H7 (cell line): ENCODE results near the gene TLCD5. TPM values are rescaled to one million over a fixed set of nuclear protein-coding genes. Genes with fewer than 3 reads are reported as not detected.

Experiments
- DNase-seq: peaks from one replicate; pipeline ENCODE4 v3.0.0; 2012
- H3K27me3 ChIP-seq: 2 replicates; pipeline ENCODE4 v1.6.0; 2011; ENCODE audit warnings: mild to moderate bottlenecking, low read length; ENCODE audit not compliant: control insufficient read depth, insufficient read depth
- H3K36me3 ChIP-seq: replicated peaks from 2 replicates; pipeline ENCODE4 v1.5.1; 2011; ENCODE audit warnings: low read length; ENCODE audit not compliant: control insufficient read depth, insufficient read depth
- H3K4me3 ChIP-seq: 2 replicates; pipeline ENCODE4 v1.5.1; 2011; ENCODE audit warnings: low read depth, mild to moderate bottlenecking, control low read depth, low read length, moderate library complexity; ENCODE audit not compliant: insufficient read depth
- total RNA-seq: library from RNA; depleted of rRNA; stranded (reverse); fragments of >200 nt; shearing (Covaris generic); gene quantifications from 2 replicates; pipeline ENCODE4 v1.2.3, GENCODE V29; 2014

Gene TLCD5
- total RNA-seq, 1 experiment from 2014 or later, result 14.3 TPM

DNA sequence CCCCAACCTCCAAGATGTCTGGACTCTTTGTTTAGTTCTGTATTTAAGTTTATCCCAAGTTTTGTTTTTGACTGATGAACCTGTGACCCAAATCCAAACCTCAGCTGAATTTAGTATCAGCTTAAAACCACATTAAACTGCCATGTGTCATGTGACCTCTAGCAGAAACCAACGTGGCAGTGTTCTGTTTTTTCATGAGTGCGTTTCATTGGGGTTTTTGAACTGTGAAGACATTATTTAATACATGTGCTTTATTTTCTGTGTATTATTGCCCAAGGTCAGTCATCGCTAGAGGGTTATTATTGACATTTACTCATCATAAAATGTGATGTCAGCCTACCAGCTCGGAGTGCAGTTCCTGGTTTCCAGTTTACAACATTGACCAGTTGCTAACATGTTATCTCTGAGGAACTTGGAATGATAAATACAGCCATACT lies 1.8 kb downstream of the TLCD5 start:
- H3K27me3 ChIP-seq, result no peaks in the 10 kb centered on the region
- H3K4me3 ChIP-seq, result no peak overlapping the region
- no peak for DNase-seq
- peaks cover 10% of the 10 kb centered on the region for H3K36me3 ChIP-seq

- Histone ChIP-seq H3K27me3 (no peaks in the 10 kb centered on the region), H3K4me3 (no peak overlapping the region), H3K36me3 (peaks cover 10% of the 10 kb centered on the region)
- DNase-seq, result no peak
Measured at GRCh38 chr11:120327311-120327710, 2.2 kb downstream of the TLCD5 start.

DNA sequence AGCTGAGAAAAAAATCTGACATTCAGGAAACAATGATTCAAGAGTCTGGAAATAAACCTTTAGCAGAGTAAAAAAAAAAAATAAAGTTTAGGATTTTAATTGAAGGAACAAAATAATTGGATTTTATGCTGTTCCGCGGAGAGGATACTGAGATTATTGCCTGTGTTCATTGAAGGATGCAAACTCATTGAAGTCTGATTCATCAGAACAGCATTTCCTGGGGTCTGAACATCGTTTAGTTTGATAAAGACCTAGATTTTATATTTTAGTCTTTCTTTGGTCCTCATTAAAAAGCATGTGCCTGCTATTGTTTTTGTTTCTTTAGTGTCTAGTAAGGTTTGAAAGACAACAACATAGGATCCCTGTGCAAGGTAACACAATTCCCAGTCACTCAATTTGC lies 4.5 kb downstream of the TLCD5 start:
- Histone ChIP-seq H3K4me3 (no peak overlapping the region), H3K36me3 (peaks cover 10% of the 10 kb centered on the region), H3K27me3 (no peaks in the 10 kb centered on the region)
- DNase-seq, result no peak

GRCh38 chr11:120330045-120330444 lies 4.9 kb downstream of the TLCD5 start:
- H3K36me3 ChIP-seq, result peaks cover 10% of the 10 kb centered on the region
- H3K27me3 ChIP-seq, result no peaks in the 10 kb centered on the region
- H3K4me3 ChIP-seq, result no peak overlapping the region
- DNase-seq, result no peak

DNA sequence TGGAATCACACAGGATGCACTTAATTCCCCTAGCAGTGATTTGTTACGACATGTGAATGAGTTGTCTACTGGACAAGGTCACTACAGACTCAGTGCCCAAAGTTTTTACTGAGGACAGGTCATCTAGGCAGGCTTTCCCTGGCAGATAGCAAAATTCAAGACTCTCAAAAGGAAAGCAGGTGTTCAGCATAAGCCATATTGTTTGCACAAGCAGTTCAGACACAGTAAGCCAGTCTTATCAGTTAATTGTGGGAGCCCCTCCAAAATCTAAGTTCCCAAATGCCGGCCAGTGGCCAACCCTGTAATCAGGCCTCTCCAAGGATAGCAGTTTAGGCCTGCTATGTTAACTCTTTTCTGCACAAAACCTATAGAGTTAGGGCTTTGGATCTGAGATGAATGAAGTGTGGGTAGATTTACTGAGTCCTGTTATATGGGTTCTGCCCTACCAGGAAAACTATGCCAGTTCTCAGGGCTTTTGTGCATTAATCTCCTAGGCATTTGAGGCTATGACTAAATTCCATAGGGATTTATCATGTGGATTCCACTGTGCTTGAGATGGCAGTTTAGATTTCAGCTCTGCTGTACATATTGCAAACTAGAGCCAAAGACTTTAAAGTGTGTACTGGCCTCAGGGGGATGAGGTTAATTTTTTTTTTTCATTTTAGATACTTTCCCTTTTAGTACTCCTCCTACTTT lies 6.3 kb downstream of the TLCD5 start:
- no peak for DNase-seq
- Histone ChIP-seq H3K4me3 (no peak overlapping the region), H3K36me3 (peaks cover 10% of the 10 kb centered on the region), H3K27me3 (no peaks in the 10 kb centered on the region)

DNA sequence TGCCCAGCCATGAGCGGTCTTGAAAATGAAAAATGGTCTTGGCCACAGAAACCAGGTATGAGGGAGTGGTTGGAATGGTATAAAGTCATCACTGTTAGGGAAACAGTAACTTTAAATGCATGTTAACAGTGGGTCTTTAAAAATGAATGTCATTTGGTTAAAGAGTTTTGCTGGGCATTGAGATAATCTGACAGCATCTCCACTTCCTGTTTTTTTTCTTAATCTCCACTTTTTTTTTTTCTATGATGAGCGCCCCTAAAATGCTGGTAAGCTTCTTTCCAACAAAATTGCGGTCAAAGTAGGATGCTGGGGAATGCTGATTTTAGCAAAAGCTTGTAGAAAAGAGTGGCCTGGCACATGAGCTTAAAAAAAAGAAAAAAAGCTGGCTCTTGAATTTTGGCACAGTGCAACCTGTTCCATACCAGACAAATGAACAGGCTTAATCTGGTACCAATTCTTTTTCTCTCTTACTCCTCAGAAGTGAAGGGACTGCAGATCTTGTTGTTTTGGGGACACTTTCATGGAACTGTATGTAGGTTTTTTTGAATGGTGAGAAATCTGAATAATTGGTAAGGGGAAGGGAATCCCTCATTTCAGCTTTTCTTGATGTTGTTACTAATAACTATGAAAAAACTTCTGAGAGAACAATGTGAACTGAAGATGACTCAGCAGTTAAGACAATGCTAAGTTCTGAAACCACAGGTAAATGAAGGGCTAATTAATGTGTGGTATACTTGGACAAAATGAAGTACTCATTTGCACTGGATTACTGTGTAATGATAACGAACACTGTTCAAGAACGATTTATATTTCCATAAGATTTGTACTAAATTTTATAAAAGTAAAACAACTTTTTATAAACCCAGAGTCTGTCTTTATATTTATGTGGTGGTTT lies 8.0 kb downstream of the TLCD5 start:
- no peaks in the 10 kb centered on the region for H3K27me3 ChIP-seq
- peaks cover 10% of the 10 kb centered on the region for H3K36me3 ChIP-seq
- H3K4me3 ChIP-seq, result no peak overlapping the region
- no peak for DNase-seq

GRCh38 chr11:120333801-120334200 lies 8.7 kb downstream of the TLCD5 start:
- H3K36me3 ChIP-seq, result peaks cover 10% of the 10 kb centered on the region
- DNase-seq, result no peak
- no peaks in the 10 kb centered on the region for H3K27me3 ChIP-seq
- no peak overlapping the region for H3K4me3 ChIP-seq

DNA sequence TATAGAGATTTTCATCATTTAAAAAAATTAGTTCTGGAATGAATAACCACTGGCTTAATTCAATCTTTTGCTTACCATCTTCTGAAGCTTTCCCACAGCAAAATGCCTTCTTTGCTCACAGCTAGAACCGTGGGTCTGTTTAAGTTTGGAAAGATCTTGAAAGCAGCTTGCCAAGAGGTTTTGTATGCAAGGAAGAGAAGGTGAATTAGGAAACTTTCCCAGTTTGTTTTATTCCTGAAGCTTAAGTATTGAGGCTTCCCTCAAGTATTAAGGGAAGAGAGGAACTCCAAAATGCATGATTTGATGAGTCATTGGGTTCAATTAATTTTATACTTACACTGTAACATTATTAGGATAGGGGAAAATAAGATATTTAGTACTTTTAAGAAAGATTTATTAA lies 9.2 kb downstream of the TLCD5 start:
- H3K27me3 ChIP-seq, result no peaks in the 10 kb centered on the region
- no peak overlapping the region for H3K4me3 ChIP-seq
- peaks cover 10% of the 10 kb centered on the region for H3K36me3 ChIP-seq
- no peak for DNase-seq

GRCh38 chr11:120334894-120335462 lies 9.9 kb downstream of the TLCD5 start:
- peak; percentile 69 for DNase-seq
- Histone ChIP-seq H3K27me3 (no peaks in the 10 kb centered on the region), H3K36me3 (peaks cover 7% of the 10 kb centered on the region), H3K4me3 (peak overlapping the region; percentile 89)

GRCh38 chr11:120335556-120335907 lies 10.4 kb downstream of the TLCD5 start:
- DNase-seq, result no peak
- H3K4me3 ChIP-seq, result peak overlapping the region; percentile 89
- H3K36me3 ChIP-seq, result peaks cover 2% of the 10 kb centered on the region
- no peaks in the 10 kb centered on the region for H3K27me3 ChIP-seq

DNA sequence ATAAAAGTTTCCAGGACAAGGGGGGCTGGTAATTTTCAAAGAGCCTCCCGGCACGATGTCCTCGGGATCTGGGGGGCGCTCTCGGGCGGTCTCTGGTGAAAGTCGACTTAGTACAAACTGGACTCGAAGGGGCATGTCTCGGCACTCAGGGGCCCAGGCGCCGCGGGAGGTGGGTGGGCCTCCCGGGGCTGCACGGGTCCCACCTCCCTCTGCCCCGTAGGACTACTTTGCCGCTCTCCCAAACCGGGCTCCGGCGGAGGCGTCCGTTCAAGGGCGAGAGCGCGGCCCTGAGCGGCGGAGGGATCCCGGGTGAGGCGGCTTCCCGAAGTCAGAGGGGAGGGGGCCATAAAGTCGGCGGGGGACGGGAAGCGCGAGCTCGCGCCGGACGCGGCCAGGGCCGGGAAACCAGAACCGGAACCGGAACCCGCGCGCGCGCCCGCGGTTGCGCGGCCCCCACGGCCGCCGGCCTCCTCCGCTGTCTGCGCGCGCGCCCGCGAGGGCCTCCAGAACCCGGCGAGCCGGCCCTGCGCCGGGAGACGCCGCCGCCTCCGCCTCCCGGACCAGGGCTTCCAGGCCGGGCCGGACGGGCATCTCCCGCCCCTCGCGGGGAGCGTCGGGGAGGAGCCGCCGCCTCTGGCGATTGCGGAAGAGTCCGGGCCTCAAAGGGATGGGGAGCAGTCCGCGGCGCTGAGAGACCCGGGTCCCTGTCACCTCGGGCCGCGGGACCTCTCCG lies 11.0 kb downstream of the TLCD5 start, which contains the start of gene ARHGEF12:
ARHGEF12 (plus strand) TSS at position 506 of the 733 bp plus-strand sequence. CDS start 831 bp downstream, outside the sequence.
- Histone ChIP-seq H3K4me3 (peak within 1 kb of the TSS; percentile 89), H3K36me3 (no peaks in the 10 kb centered on the region; the same call in 1 of the 2 replicates), H3K27me3 (no peaks in the 10 kb centered on the region)
- peak; percentile 98 for DNase-seq

- peak; percentile 86 for DNase-seq
- Histone ChIP-seq H3K27me3 (no peaks in the 10 kb centered on the region), H3K36me3 (no peaks in the 10 kb centered on the region; the same call in 1 of the 2 replicates), H3K4me3 (peak overlapping the region; percentile 89)
Measured at GRCh38 chr11:120336641-120337354, 11.7 kb downstream of the TLCD5 start.

DNA sequence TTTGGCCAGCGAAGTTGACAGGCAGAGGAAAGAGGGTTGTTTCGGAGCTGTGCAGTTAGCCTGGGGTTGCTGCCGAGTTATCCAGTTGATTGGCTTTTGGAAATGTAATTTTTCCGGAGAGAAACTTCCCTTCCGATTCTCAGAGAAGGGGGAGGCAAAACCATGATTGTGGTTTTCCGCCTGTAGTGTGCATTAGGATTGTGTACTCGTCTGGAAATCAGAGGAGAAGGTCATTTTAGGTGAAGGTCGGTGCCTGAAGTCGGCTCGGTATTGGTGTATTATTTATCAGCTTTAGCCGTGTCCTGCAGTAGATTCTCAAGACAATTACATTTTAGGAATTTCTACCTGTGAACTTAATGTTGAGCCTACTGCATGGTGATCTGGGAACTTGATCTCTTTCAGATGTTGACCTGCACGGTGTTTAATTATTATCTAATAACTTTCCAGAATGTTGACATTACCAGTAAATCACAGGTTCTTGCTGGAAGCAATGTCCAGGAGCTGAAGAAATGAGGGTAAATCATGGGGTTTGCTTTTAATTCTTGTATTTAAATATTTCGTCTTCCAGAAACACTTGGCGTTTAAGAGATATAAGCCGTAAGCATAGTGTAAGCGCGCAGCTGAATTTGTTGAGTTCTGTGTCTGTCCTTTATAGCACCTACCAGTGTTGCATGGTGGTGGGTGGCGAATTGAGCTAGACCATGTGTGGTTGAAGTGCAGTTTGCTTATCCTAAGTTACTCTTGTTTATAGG lies 12.4 kb downstream of the TLCD5 start:
- Histone ChIP-seq H3K27me3 (no peaks in the 10 kb centered on the region), H3K36me3 (no peaks in the 10 kb centered on the region), H3K4me3 (peak overlapping the region; percentile 89)
- DNase-seq, result no peak
